Jurkat, Clone E6-1 (cell line): ENCODE data around the gene SGIP1.

Experiments
- DNase-seq: peaks from one replicate; pipeline ENCODE4 v3.0.0-alpha.2; 2011; ENCODE audit warnings: low read depth, low spot score
- H3K4me3 ChIP-seq: 2 replicates; pipeline ENCODE4 v1.5.1; 2011; ENCODE audit warnings: mild to moderate bottlenecking, low read length, control low read depth, moderate library complexity

Gene SGIP1

DNA sequence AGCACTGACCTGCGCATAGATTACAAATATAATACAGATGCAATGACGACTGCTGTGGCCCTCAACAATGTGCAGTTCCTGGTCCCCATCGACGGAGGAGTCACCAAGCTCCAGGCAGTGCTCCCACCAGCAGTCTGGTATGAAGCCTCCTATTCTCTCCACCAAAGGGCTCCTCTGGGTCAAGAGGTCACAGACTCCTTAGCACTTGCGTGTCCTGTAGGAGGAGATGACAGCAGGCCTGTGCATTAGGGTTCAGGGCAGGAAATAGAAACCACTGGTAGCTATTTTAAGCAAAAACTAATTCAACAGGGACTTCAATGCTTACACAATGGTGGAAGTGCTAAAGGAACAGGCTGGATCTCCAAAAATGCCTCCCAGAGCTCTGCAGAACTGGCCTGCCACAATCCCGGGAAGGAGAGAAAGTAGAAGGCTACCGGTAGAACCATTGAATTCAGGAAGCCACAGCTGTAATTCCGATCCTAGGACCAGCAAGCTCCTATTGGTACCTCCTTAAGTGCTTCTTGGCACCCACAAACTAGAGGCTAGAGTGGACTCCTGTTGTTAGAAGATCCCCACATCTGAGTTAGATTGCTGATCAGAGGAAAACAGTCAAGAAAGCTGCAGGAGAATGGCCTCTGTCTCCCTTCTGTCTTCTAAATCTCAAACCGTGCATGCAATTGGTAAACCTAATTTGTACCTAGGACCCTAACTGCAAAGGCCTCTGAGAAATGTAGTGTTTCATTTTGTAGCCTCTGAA is 205.6 kb downstream of the SGIP1 start:
- H3K4me3 ChIP-seq: no peak overlapping the region
- no peak for DNase-seq

DNA sequence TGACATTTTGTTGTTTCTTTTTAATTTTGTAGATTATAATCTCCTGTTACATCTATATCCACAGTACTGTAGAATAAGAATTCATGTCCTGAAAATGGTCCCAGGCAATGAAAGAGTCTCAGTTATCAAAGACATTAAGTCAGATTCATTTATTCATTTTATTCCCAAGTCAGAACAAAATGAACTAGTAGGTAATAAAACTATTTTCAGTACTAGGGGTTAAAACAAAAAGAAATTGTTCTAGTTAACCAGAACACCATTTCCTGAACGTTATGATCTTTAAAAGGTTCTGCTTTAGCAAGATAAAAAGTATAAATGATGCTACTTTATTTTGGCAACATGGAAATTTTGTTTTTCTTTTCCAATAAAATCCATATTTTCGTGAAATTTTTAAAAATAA is 211.5 kb downstream of the SGIP1 start:
- no peak overlapping the region for H3K4me3 ChIP-seq
- DNase-seq: no peak

DNA sequence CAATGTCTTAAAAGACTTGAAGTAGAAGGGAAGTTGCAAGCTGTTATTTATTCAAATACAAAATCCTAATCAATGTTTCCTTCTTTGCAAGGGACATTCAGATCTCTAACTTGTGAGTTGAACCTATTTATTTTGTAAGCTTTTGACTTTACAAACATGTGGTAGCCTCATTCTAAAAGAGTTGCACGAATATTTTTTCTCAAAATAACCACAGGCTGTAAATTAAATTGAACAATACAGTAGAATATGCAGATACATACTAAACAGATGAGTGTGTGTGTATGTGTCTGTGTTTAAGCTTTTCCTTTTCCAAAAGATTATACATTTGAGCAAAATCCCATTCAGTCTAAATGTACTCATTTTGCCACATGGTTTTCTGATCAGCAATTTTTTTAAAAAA is 213.5 kb downstream of the SGIP1 start:
- DNase-seq: no peak
- H3K4me3 ChIP-seq: no peak overlapping the region

DNA sequence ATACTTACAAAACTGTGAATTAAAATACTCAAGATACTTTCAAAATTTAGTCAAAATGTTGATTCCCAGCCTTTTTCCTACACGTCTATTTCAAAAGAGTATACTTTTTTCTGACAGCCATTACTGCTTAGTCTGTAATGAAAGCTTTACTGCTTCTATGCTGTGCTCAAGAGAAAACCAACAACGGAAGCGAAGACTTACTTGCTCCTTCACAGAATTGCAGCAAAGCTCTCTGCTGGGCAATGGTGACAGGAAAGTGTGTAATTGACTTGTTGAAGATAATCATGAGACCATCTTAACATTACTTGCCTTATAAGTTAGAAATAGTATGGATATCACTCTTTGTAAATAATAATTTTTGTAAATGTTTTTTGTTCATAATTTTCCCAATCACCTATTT is 216.6 kb downstream of the SGIP1 start:
- H3K4me3 ChIP-seq: no peak overlapping the region

DNA sequence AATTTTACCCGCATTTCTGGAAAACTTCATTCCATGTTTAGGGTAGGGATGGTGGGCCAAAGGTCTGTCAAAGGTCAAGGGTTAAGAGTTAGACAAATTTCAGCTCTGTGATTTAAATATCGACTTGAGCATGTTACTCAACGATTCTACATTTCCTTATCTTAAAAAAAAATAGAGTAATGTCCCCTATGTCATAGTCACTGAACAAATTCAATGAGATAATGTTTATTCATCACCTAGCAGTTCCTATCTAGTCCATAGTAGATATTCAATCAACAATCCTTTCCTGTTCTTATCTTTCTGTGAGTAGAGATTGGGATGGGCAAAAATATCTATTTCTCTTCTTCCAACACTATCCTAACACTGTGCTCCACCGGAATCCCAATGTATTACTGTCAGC is 217.2 kb downstream of the SGIP1 start:
- DNase-seq: no peak
- H3K4me3 ChIP-seq: no peak overlapping the region

More for the DNA sequence above, 216.6 kb downstream of the SGIP1 start:
- no peak for DNase-seq

DNA sequence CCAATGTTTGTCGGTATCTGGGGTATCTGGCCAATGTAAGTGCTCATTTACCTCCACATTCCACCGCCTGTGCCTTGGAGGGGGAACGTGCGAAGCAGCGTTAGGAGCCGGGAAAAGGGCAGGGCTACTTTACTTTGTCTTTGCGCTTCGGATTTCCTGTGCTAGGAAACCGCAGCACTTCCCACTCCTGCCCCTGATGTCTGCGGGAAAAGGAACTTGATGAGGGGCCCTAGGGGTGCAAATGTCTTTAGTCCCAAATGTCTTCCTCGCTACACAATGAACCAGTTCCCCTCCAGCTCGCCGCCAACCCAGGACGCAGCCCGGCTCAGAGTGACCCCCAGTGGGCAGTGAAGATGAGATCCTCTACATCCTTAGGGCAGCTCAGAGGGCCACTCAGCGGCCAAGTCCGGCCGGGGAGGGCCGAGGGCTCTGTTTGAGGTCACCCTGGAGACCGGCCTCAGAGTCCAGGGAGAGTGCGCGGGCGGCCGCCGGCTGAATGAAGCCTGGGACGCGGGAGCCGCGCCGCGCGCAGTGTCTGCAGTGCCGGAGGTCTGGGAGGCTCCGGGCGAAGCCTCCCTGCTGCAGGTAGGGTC is 218.1 kb downstream of the SGIP1 start, which contains the start of gene DYNLT5:
Gene DYNLT5, plus strand, starts transcription at position 460 of the 593 bp plus-strand sequence. CDS start 2,200 bp downstream, outside the sequence.
- no peak within 1 kb of the TSS for H3K4me3 ChIP-seq
- no peak for DNase-seq

DNA sequence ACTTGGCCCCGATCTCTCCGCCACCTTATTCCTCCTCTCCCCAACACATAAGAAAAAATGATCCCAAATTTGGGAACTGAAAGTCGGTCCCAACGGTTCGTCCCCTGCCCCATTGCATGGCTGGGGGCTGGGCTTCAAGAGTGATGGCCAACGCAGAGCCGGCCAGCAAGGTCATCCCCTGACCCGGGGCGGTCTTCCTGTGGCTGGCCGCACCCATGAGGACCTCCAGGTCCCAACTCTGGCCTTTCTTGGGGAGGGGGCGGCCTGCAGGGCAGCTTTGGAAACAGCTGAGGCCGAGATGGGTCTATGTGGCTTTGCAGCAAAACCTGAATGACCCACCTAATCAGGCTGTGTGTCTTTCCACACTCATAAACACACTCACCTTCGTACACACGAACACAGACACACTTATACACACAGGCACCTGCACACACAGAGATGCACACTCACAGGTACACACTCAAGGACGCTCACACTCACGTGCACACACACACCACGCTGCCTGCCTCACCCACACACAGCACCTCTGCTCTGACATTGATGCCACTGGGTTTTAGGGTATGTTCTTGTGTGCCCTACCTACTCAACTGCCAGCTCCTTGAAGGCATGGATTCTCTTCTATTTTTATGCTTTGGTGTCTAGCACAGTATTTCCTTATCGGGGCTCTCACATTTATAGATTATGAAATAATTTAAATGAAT is 218.9 kb downstream of the SGIP1 start:
- H3K4me3 ChIP-seq: no peak overlapping the region
- no peak for DNase-seq

DNA sequence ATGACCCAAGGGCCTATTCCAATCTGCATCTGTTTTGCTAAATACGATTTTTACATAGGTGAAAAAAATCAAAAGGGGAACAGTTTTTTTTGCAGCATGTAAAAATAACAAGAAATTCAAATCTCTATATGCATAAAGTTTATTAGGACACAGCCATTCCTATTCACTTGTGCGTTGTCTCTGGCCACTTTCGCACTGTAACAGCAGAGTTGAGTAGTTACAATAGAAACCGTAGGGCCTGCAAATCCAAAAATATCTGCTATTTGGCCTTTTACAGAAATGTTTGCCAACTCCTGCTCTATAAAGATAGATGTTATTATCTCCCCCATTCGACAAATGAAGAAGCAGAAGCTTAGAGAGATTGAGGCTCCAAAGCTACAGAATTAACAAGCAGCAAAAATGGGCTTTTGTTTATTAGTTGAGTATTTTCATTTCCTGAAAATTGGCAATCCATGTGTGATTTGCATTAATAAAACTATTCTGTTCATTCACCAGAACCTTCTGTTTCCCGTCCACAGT is 223.8 kb downstream of the SGIP1 start:
- DNase-seq: no peak
- H3K4me3 ChIP-seq: no peak overlapping the region

DNA sequence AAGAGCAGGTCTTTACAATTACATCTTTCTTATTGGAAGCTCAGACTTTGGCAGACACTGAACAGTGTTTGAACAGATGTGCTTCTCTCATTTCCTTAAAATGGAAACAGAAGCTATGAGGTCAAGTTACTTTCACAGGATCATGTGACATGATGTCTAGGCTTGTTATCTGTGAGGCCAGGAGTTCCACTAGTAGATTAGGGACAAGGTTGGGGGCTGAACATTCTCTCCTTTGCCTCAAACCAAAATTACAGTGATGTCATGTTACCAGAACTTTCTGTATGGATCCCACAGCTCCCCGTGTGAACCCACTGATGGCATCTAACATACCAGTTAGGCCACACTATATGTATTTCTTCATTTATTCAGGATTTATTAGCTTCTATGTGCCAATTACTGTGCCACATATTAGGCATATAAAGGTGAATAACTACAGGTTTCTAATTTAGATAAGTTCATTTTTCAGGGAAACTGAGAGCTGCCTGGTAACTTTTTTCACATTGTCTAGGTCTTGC is 224.3 kb downstream of the SGIP1 start:
- no peak overlapping the region for H3K4me3 ChIP-seq
- no peak for DNase-seq

DNA sequence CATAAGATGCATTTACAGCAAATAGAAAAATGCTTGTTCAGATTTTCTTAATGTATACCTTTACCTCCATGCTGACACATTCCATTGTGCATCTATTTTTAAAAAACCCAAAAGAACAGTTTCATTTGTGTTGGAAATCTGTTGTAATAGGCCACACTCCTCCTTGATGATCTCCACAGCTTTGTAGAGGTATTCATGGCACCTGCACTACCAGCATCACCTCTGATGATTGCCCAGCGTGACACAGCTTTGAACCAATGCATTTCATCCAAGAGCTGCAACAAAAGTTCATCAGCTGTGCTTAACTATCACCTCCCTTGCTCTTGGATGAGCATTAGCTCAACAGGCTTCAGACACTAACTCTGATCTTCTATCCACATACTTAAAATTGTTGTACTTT is 226.6 kb downstream of the SGIP1 start:
- no peak overlapping the region for H3K4me3 ChIP-seq
- DNase-seq: no peak

DNA sequence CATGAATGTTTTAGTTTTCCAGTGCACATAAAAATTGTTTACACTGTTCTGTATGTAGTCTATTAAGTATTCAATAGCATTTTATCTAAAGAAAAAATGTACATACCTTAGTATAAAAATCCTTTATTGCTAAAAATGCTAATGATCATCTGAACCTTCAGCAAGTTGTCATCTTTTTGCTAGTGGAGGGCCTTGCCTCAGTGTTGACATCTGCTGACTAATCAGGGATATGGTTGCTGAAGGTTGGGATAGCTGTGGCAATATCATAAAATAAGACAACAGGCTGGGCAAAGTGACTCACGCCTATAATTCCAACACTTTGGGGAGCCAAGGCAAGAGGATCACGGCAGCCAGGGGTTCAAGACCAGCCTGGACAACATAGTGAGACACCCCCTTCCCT is 227.3 kb downstream of the SGIP1 start:
- no peak overlapping the region for H3K4me3 ChIP-seq
- no peak for DNase-seq

DNA sequence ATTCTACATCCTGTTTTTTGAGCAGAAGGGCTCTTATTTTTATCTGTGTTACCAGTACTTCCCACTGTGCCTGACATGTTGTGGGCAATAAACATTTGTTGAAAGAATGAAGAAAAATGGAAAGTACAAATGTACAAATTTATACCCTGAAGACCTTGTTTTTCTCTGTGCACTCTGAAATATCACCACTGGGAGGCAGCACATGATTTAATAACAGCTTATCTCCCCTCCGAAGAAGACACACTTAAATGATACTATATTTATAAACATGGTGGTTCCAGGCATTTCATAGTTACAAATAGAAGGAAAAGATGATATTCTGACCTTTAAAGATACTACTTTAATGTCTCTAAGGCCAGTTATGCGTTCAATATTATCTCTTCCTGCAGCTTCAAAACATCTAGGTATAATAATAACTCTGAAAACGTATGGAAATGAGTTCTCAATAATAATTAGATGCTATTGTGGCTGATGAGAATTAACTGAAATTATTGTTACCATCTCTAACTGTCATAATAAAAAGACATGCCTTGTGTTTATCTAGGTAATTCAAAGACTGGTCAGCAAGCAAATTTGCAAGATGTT is 231.1 kb downstream of the SGIP1 start:
- DNase-seq: peak; percentile 59
- H3K4me3 ChIP-seq: no peak overlapping the region

DNA sequence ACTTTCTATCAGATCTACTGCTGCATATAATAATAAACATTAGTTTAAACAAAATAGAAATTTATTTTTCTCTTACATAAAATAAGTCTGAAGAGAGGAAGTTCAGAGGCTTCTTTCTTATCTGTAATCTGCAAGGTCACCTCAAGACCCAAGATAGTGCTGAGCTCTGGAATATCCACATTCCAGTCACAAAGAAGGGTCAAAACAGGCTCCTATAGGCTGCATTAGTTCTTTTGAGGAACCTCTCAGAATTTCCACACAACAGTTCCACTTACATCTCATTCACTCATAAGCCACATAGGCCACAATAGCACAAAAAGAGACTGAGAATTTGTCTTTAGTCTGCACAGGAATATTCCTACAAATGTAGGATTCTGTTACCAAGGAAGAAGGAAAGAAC is 233.7 kb downstream of the SGIP1 start:
- H3K4me3 ChIP-seq: no peak overlapping the region
- no peak for DNase-seq

DNA sequence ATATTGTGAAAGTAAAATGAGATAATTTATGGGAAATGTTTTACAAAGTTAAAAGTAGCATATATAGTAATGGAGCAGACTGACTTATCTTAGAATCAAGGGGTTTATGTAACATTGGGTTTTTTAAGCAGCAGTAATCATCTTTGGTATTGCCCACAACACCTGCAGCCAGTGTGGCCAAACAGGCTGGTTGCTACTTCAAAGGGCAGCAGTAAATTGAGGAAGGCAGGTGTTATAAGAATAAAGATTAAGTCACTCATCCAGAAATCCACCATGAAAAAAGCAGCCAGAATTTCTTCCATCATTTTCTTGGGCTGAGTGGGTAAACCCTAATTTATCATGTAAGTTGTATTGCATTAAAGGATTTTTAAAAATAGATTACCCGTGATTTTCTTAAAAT is 235.0 kb downstream of the SGIP1 start:
- H3K4me3 ChIP-seq: no peak overlapping the region
- DNase-seq: peak; percentile 82

DNA sequence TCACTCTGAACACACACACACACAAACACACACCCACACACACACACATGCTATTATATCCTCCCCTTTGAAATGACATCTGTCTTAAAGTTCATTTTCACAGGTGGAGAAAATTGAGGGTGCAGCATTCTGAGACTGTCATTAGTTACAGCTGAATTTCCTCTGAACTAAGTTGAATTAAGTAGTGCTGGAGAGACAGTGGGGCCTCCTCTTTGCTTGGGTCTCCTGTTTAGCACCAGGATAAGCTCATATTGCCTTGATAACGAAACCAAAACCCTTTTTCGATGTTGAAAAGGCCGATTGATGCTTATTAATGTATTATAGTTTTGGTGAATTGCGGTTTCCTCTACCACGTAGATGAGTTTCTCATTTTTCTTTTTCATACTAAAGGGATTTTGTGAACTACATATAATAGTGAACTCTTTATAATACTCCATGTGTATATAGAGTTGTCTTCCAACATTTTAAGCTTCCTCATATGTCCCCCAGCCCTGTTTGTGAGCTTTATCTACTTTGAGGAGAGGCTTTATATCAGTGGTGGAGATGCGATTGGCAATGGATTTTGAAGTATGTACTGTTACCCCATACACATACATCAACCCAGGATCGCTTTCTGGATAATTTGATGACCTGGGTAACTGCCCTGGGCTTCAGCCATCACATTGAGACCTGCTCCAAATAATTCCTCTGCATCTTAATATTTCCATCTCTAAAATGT is 235.7 kb downstream of the SGIP1 start:
- H3K4me3 ChIP-seq: no peak overlapping the region
- peak; percentile 65 for DNase-seq

DNA sequence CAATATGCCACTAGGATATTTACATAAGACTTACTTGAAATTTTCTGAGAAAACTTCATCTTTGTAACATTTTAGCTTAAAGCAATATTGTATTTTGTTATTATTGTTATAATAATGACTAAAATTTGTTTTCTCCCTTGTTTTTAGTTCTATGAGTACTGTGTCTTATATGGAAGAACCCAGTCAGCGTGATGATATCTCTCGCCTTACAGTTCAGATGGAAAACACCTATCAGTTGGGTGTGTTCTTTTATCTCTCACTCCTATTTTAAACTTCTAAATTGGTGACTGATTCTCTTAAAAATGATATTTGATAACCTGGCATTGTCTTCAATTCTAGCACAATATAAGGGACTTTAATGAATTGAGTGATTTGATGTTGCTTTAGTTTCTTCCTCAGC is 236.3 kb downstream of the SGIP1 start:
- no peak overlapping the region for H3K4me3 ChIP-seq
- no peak for DNase-seq

DNA sequence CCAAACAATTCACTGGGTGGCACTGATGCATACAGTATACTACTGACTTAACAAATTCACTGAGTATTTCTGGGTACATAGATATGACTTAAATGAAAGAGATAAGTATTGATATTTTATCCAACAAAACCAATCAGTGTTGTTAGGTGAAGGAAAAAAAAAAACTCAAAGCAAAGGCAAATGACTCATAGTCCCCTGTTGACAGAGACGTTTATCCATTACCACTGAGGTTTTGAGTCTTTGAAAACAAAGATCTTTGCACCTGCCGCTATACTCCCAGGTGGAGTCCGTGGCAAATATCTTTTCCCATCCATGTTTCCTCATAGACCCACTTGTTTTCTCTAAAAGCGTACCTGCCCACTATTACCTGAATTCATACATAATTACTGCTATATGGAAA is 236.7 kb downstream of the SGIP1 start:
- no peak overlapping the region for H3K4me3 ChIP-seq
- peak; percentile 8 for DNase-seq

DNA sequence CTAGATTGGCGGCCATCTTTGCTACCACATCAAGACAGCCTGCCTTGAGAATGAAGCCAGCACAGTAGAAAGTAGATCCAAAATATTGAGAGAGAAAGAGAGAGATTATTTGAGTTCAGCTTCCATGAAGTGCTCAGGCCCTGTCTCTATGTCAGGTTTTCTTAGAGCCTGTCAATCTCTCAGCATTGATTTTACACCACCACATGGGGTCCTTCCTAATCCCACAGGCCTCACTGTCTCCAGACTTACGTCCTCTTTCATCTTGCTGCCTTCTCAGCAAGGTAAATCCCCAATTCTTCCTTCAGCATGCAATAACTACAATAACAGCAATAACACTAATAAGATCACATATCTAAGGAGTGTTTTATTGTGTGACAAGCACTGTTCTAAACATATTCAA is 239.3 kb downstream of the SGIP1 start:
- DNase-seq: no peak
- no peak overlapping the region for H3K4me3 ChIP-seq

DNA sequence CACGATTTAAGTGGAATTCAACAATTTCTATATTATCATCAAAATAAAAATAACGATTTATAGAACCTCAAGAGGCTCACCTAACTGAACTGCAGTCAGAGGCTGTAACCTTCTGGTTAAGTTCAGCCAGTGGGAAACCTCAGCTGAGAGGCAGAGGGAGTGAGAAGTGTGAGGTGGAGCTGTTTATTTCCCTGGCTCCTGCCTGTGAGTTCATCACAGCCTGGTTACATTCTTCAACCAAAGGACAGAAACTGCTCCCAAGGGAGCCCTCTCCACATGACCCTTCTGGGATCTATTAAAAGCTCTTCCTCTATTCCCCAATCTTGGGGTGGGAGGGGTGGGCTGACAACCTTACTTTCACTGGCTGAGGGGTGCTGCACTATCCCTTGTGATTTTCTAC is 240.5 kb downstream of the SGIP1 start:
- no peak overlapping the region for H3K4me3 ChIP-seq
- DNase-seq: no peak
